Diencephalon (tissue), 1 donor: Measurements from ENCODE around the gene NLK. TPM values are rescaled to one million over a fixed set of nuclear protein-coding genes. Genes with fewer than 3 reads are reported as not detected.

ENCODE experiments used
- small RNA-seq: library from RNA; depleted of rRNA; stranded (forward); fragments of <200 nt; gene quantifications from one replicate; pipeline ENCODE3, GENCODE V24; 2014
- total RNA-seq: library from RNA; depleted of rRNA; stranded (reverse); fragments of >200 nt; gene quantifications from one replicate; pipeline ENCODE4 v1.2.3, GENCODE V29; 2014

The NLK gene
- 73.1 TPM for total RNA-seq

GRCh38 chr17:28042657-28042720 lies at the start of gene NLK:
Gene NLK (plus strand): TSS chr17:28042677. CDS start chr17:28042874, 197 bp downstream.

Small RNA genes within 50 kb of the gene (small RNA-seq; reads per million reads assigned to genes)
- not detected for gene RF00006
- gene RF00156, result not detected
- gene RF00601, result not detected
- gene RPS29P22, result not detected

Other genes with a start within 250 kb of the NLK start
- gene NOS2, start 242.1 kb upstream of the NLK start, total RNA-seq, result 2.1 TPM
- gene LYRM9, start 149.3 kb upstream of the NLK start, total RNA-seq, result 17.8 TPM